Upper lobe of right lung (tissue), 1 donor: ENCODE results near the gene SIVA1. TPM values are rescaled to one million over a fixed set of nuclear protein-coding genes. Genes with fewer than 3 reads are reported as not detected.

Source experiments
- ATAC-seq: fragments of 200-7000 bp; cut with Tn5 transposase; one replicate; pipeline ENCODE4 v1.9.1; 2020; ENCODE audit warnings: mild to moderate bottlenecking, moderate library complexity
- DNase-seq: peaks from one replicate; pipeline ENCODE4 v3.0.0-alpha.2; 2020
- H3K27ac ChIP-seq: fragments of 200-600 bp; one replicate; pipeline ENCODE4 v1.8.0; 2022
- H3K27me3 ChIP-seq: fragments of 200-600 bp; one replicate; pipeline ENCODE4 v1.8.0; 2022; ENCODE audit warnings: mild to moderate bottlenecking
- H3K36me3 ChIP-seq: fragments of 200-600 bp; one replicate; pipeline ENCODE4 v1.8.0; 2022
- H3K4me1 ChIP-seq: fragments of 200-600 bp; one replicate; pipeline ENCODE4 v1.8.0; 2022
- H3K4me3 ChIP-seq: fragments of 200-600 bp; one replicate; pipeline ENCODE4 v1.8.0; 2022; ENCODE audit warnings: mild to moderate bottlenecking
- H3K9me3 ChIP-seq: fragments of 200-600 bp; one replicate; pipeline ENCODE4 v1.8.0; 2022
- CTCF ChIP-seq: fragments of 200-600 bp; IDR thresholded peaks from one replicate; pipeline ENCODE4 v1.8.0; 2022; ENCODE audit warnings: antibody characterized with exemption
- intact Hi-C: fragments of 100-400 bp; cut with DNase I; formaldehyde crosslinking; loops from one replicate; pipeline ENCODE4 v1.11.0; 2022
- total RNA-seq: library from RNA; stranded (reverse); fragmentation: NEBNext Ultra II Directional; extraction: Animal tissue kit (Norgen Biotek cat#: 25700); gene quantifications from one replicate; pipeline ENCODE4 v1.2.1, GENCODE V29; 2021
- donor health status: DM: no; HTN: yes; CAD: no; lungs with severe emphysema.

SIVA1 gene
- total RNA-seq, 1 donor from 2014 or later, result 66.1 TPM

GRCh38 chr14:104734051-104734587 is 18.8 kb upstream of the SIVA1 start:
- Histone ChIP-seq H3K27ac (no peak overlapping the region), H3K9me3 (no peaks in the 10 kb centered on the region), H3K36me3 (no peaks in the 10 kb centered on the region), H3K27me3 (no peaks in the 10 kb centered on the region), H3K4me3 (no peak overlapping the region), H3K4me1 (peaks cover 28% of the 10 kb centered on the region)
- TF ChIP-seq CTCF, result no peak
- intact Hi-C loops, result no loop called here
- no peak for ATAC-seq
- no peak for DNase-seq

GRCh38 chr14:104734601-104734990 is 18.4 kb upstream of the SIVA1 start:
- no peaks in the 10 kb centered on the region for H3K36me3 ChIP-seq
- no peak overlapping the region for H3K4me3 ChIP-seq
- peaks cover 28% of the 10 kb centered on the region for H3K4me1 ChIP-seq
- no peak for TF ChIP-seq CTCF
- no peak overlapping the region for H3K27ac ChIP-seq
- H3K27me3 ChIP-seq, result no peaks in the 10 kb centered on the region
- H3K9me3 ChIP-seq, result no peaks in the 10 kb centered on the region
- intact Hi-C loops, result no loop called here
- no peak for DNase-seq
- no peak for ATAC-seq

GRCh38 chr14:104734991-104735779 is 17.8 kb upstream of the SIVA1 start:
- DNase-seq, result no peak
- no peak for ATAC-seq
- Histone ChIP-seq H3K36me3 (no peaks in the 10 kb centered on the region), H3K27ac (peak overlapping the region; percentile 71), H3K27me3 (no peaks in the 10 kb centered on the region), H3K4me3 (no peak overlapping the region), H3K4me1 (peaks cover 28% of the 10 kb centered on the region), H3K9me3 (no peaks in the 10 kb centered on the region)
- TF ChIP-seq CTCF, result no peak
- intact Hi-C loops, result no loop called here

- intact Hi-C loops, result no loop called here
- no peak overlapping the region for H3K4me3 ChIP-seq
- DNase-seq (peak; percentile 90), ATAC-seq (peak; percentile 84)
- H3K4me1 ChIP-seq, result peaks cover 28% of the 10 kb centered on the region
- H3K36me3 ChIP-seq, result no peaks in the 10 kb centered on the region
- TF ChIP-seq CTCF, result no peak
- no peaks in the 10 kb centered on the region for H3K9me3 ChIP-seq
- no peaks in the 10 kb centered on the region for H3K27me3 ChIP-seq
- H3K27ac ChIP-seq, result peak overlapping the region; percentile 71
Observed at GRCh38 chr14:104735830-104736642, 16.9 kb upstream of the SIVA1 start.

- H3K27ac ChIP-seq, result no peak overlapping the region
- no peaks in the 10 kb centered on the region for H3K27me3 ChIP-seq
- intact Hi-C loops, result no loop called here
- H3K4me1 ChIP-seq, result peaks cover 24% of the 10 kb centered on the region
- ATAC-seq, result no peak
- no peaks in the 10 kb centered on the region for H3K9me3 ChIP-seq
- TF ChIP-seq CTCF, result no peak
- DNase-seq, result no peak
- no peak overlapping the region for H3K4me3 ChIP-seq
- no peaks in the 10 kb centered on the region for H3K36me3 ChIP-seq
Observed at GRCh38 chr14:104738375-104739019, 14.4 kb upstream of the SIVA1 start.
